Stomach (tissue), 4 donors: Measurements from ENCODE around the gene AGMO.

Experiments
- EP300 ChIP-seq: sonication (generic); formaldehyde crosslinking; IDR thresholded peaks from one replicate; pipeline ENCODE4 v1.6.1; 2017; ENCODE audit warnings: antibody characterized with exemption
- POLR2A ChIP-seq, 4 donors: fragments of 450-650 bp; IDR thresholded peaks; one replicate each; pipeline ENCODE4 v1.6.1; 2016; ENCODE audit warnings: antibody characterized with exemption in 4 of 4, control low read depth in 2 of 4, mild to moderate bottlenecking in 1 of 4, moderate library complexity in 1 of 4
- POLR2AphosphoS5 ChIP-seq, 3 donors: sonication (generic); formaldehyde crosslinking; IDR thresholded peaks; one replicate each; pipeline ENCODE4 v1.6.1; 2016; ENCODE audit warnings: antibody characterized with exemption in 3 of 3
- TF ChIP-seq, protein P1 (sequence below), 7 experiments: fragments of 450-650 bp in 4 of 7; fragments of 200-600 bp in 3 of 7; sonication (generic) in 3 of 7; IDR thresholded peaks; one replicate each; pipeline ENCODE4 v1.5.1; 2016 to 2019; ENCODE audit warnings: antibody characterized with exemption in 7 of 7, control low read depth in 2 of 7, mild to moderate bottlenecking in 1 of 7

DNA sequence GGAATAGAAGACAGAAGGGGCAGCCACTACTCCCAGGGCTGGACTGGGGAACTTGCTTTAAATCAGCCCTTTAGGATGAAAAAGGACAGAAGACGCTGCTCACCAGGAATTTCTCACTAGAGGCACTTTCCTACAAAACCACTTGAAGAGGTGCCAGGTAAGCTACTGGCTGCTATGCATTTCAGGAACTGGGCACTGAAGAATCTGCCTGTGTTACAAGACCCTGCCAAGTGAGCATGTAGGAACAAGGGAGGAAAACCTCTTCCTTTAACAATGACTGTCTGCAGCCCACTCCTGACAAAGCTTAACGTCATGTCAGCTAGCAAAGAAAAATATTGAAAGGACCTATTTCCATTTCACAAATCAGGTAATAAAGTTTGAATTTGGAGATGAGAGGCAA is 5.8 kb upstream of the AGMO start:
- TF ChIP-seq, protein P1, sequence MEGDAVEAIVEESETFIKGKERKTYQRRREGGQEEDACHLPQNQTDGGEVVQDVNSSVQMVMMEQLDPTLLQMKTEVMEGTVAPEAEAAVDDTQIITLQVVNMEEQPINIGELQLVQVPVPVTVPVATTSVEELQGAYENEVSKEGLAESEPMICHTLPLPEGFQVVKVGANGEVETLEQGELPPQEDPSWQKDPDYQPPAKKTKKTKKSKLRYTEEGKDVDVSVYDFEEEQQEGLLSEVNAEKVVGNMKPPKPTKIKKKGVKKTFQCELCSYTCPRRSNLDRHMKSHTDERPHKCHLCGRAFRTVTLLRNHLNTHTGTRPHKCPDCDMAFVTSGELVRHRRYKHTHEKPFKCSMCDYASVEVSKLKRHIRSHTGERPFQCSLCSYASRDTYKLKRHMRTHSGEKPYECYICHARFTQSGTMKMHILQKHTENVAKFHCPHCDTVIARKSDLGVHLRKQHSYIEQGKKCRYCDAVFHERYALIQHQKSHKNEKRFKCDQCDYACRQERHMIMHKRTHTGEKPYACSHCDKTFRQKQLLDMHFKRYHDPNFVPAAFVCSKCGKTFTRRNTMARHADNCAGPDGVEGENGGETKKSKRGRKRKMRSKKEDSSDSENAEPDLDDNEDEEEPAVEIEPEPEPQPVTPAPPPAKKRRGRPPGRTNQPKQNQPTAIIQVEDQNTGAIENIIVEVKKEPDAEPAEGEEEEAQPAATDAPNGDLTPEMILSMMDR (IDR thresholded peaks at IDR 0.05), result no peak
- TF ChIP-seq POLR2AphosphoS5 (IDR thresholded peaks at IDR 0.05) (no peak), POLR2A (IDR thresholded peaks at IDR 0.05) (no peak), EP300 (no peak)
